ENCODE data around the gene AEBP2.
A peak's percentile ranks its signal among the peaks of the same experiment; 100 is the strongest.
"Not testable (repeated sequence)": the region's sequence is repeated elsewhere in the genome, so short reads cannot be mapped to it uniquely, and the experiment has no call there.

AEBP2 gene

GRCh38 chr12:19410211-19410610 lies 29.1 kb upstream of the AEBP2 start:
- Mint-ChIP-seq H3K4me3 (no peak overlapping the region), H3K36me3 (ENCODE audit: low read depth) (no peaks in the 10 kb centered on the region), H3K9me3 (no peaks in the 10 kb centered on the region), H3K27ac (peak overlapping the region; percentile 33), H3K27me3 (ENCODE audit: low read depth, poor library complexity) (peaks cover 3% of the 10 kb centered on the region), H3K4me1 (peaks cover 16% of the 10 kb centered on the region)
- no peak for DNase-seq
- TF ChIP-seq, protein P1, sequence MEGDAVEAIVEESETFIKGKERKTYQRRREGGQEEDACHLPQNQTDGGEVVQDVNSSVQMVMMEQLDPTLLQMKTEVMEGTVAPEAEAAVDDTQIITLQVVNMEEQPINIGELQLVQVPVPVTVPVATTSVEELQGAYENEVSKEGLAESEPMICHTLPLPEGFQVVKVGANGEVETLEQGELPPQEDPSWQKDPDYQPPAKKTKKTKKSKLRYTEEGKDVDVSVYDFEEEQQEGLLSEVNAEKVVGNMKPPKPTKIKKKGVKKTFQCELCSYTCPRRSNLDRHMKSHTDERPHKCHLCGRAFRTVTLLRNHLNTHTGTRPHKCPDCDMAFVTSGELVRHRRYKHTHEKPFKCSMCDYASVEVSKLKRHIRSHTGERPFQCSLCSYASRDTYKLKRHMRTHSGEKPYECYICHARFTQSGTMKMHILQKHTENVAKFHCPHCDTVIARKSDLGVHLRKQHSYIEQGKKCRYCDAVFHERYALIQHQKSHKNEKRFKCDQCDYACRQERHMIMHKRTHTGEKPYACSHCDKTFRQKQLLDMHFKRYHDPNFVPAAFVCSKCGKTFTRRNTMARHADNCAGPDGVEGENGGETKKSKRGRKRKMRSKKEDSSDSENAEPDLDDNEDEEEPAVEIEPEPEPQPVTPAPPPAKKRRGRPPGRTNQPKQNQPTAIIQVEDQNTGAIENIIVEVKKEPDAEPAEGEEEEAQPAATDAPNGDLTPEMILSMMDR (IDR thresholded peaks at IDR 0.05) = no peak

- H3K4me1 Mint-ChIP-seq = peaks cover 16% of the 10 kb centered on the region
- no peak overlapping the region for H3K4me3 Mint-ChIP-seq
- no peaks in the 10 kb centered on the region for H3K36me3 Mint-ChIP-seq (ENCODE audit: low read depth)
- H3K27ac Mint-ChIP-seq = peak overlapping the region; percentile 33
- TF ChIP-seq, protein P1 (IDR thresholded peaks at IDR 0.05) = no peak
- peaks cover 3% of the 10 kb centered on the region for H3K27me3 Mint-ChIP-seq (ENCODE audit: low read depth, poor library complexity)
- H3K9me3 Mint-ChIP-seq = no peaks in the 10 kb centered on the region
- DNase-seq = no peak
These were observed 28.6 kb upstream of the AEBP2 start for GRCh38 chr12:19410629-19411185.

GRCh38 chr12:19411234-19412204 lies 27.8 kb upstream of the AEBP2 start:
- no peak overlapping the region for H3K27ac Mint-ChIP-seq
- H3K4me3 Mint-ChIP-seq = no peak overlapping the region

GRCh38 chr12:19412844-19413243 lies 26.4 kb upstream of the AEBP2 start:
- TF ChIP-seq, protein P1 (IDR thresholded peaks at IDR 0.05) = no peak
- H3K4me1 Mint-ChIP-seq = peaks cover 16% of the 10 kb centered on the region
- H3K36me3 Mint-ChIP-seq (ENCODE audit: low read depth) = no peaks in the 10 kb centered on the region
- no peak overlapping the region for H3K27ac Mint-ChIP-seq
- no peak overlapping the region for H3K4me3 Mint-ChIP-seq
- DNase-seq = no peak
- peaks cover 1% of the 10 kb centered on the region for H3K9me3 Mint-ChIP-seq
- H3K27me3 Mint-ChIP-seq (ENCODE audit: low read depth, poor library complexity) = peaks cover 2% of the 10 kb centered on the region

More at GRCh38 chr12:19411234-19412204, 27.8 kb upstream of the AEBP2 start:
- no peaks in the 10 kb centered on the region for H3K9me3 Mint-ChIP-seq
- no peak for DNase-seq
- peaks cover 3% of the 10 kb centered on the region for H3K27me3 Mint-ChIP-seq (ENCODE audit: low read depth, poor library complexity)
- no peaks in the 10 kb centered on the region for H3K36me3 Mint-ChIP-seq (ENCODE audit: low read depth)
- H3K4me1 Mint-ChIP-seq = peaks cover 16% of the 10 kb centered on the region
- TF ChIP-seq, protein P1 (IDR thresholded peaks at IDR 0.05) = no peak

- peaks cover 16% of the 10 kb centered on the region for H3K4me1 Mint-ChIP-seq
- not testable (repeated sequence) for DNase-seq; H3K27me3 Mint-ChIP-seq (ENCODE audit: low read depth, poor library complexity); H3K27ac Mint-ChIP-seq; H3K36me3 Mint-ChIP-seq (ENCODE audit: low read depth); H3K4me3 Mint-ChIP-seq; H3K9me3 Mint-ChIP-seq
These were observed 25.7 kb upstream of the AEBP2 start for GRCh38 chr12:19413582-19413981.

- Mint-ChIP-seq H3K4me3 (no peak overlapping the region), H3K9me3 (peaks cover 4% of the 10 kb centered on the region)
- no peak for DNase-seq
These were observed 23.7 kb upstream of the AEBP2 start for GRCh38 chr12:19415563-19415962.

More at GRCh38 chr12:19415563-19415962, 23.7 kb upstream of the AEBP2 start:
- Mint-ChIP-seq H3K27me3 (ENCODE audit: low read depth, poor library complexity) (peaks cover 2% of the 10 kb centered on the region), H3K27ac (no peak overlapping the region), H3K4me1 (peaks cover 4% of the 10 kb centered on the region), H3K36me3 (ENCODE audit: low read depth) (no peaks in the 10 kb centered on the region)
- TF ChIP-seq, protein P1 (IDR thresholded peaks at IDR 0.05) = no peak

Measured in nephron progenitor cell (in vitro differentiated cells).